Muscle of leg (tissue), 11 donors: ENCODE results near the gene RBM33. TPM values are rescaled to one million over a fixed set of nuclear protein-coding genes. Genes with fewer than 3 reads are reported as not detected.

ENCODE experiments used
- DNase-seq: peaks from one replicate; pipeline ENCODE4 v3.0.0; 2013
- H3K27ac ChIP-seq: one replicate; pipeline ENCODE4 v1.5.1; 2013; ENCODE audit warnings: mild to moderate bottlenecking, low read length, control low read depth
- H3K27me3 ChIP-seq: one replicate; pipeline ENCODE4 v1.6.1; 2013; ENCODE audit warnings: low read length; ENCODE audit not compliant: control insufficient read depth, insufficient read depth
- H3K36me3 ChIP-seq: one replicate; pipeline ENCODE4 v1.6.1; 2013; ENCODE audit warnings: low read length; ENCODE audit not compliant: control insufficient read depth, insufficient read depth
- H3K4me1 ChIP-seq: one replicate; pipeline ENCODE4 v1.6.1; 2013; ENCODE audit warnings: low read length; ENCODE audit not compliant: control insufficient read depth, insufficient read depth
- H3K4me3 ChIP-seq: one replicate; pipeline ENCODE4 v1.5.1; 2013; ENCODE audit warnings: low read length, control low read depth
- H3K9me3 ChIP-seq: replicated peaks from 2 replicates; pipeline ENCODE4 v1.6.1; 2013; ENCODE audit warnings: low read depth, low read length; ENCODE audit not compliant: control insufficient read depth
- WGBS: methylation state at CpG from one replicate; pipeline ENCODE4 v1.1.5; 2013; ENCODE audit warnings: missing lambda C conversion rate; ENCODE audit not compliant: insufficient coverage; 5-methylcytosine and 5-hydroxymethylcytosine counted together
- polyA plus RNA-seq, 8 donors: library from polyadenylated mRNA; unstranded; fragments of 120-200 nt; gene quantifications; one replicate each; pipeline versions ENCODE4 v1.2.1 to v1.2.3, GENCODE V29; 2013; ENCODE audit warnings: inconsistent platforms in 1 of 8, low replicate concordance in 1 of 8; ENCODE audit not compliant: insufficient read length in 8 of 8, insufficient read depth in 1 of 8
- total RNA-seq: library from RNA; stranded (reverse); fragments of 120-200 nt; gene quantifications from one replicate; pipeline ENCODE4 v1.2.4, GENCODE V29; 2013

Gene RBM33
- total and polyA plus RNA-seq, 9 donors: 18.3 to 46.2 (median 25.6) TPM

- no peak overlapping the region for H3K4me3 ChIP-seq
- H3K27ac ChIP-seq: no peak overlapping the region
- WGBS: 76% methylated on average over 8 of the region's 14 CpGs
- H3K36me3 ChIP-seq: peaks cover 13% of the 10 kb centered on the region
- no peak for DNase-seq
- no peaks in the 10 kb centered on the region for H3K4me1 ChIP-seq
- no peaks in the 10 kb centered on the region for H3K9me3 ChIP-seq
- no peaks in the 10 kb centered on the region for H3K27me3 ChIP-seq
These were observed 89.4 kb downstream of the RBM33 start for GRCh38 chr7:155733582-155734444.

- WGBS: no CpG with 5 or more reads among the region's 3 CpGs
- H3K4me3 ChIP-seq: no peak overlapping the region
These were observed 90.0 kb downstream of the RBM33 start for GRCh38 chr7:155734445-155734809.

GRCh38 chr7:155735442-155736115, 91.1 kb downstream of the RBM33 start:
- no peak for DNase-seq
- H3K36me3 ChIP-seq: peaks cover 15% of the 10 kb centered on the region
- H3K27me3 ChIP-seq: no peaks in the 10 kb centered on the region
- no peak overlapping the region for H3K4me3 ChIP-seq
- WGBS: no CpG with 5 or more reads among the region's 3 CpGs
- H3K9me3 ChIP-seq: no peaks in the 10 kb centered on the region
- no peak overlapping the region for H3K27ac ChIP-seq
- no peaks in the 10 kb centered on the region for H3K4me1 ChIP-seq

More at GRCh38 chr7:155734445-155734809, 90.0 kb downstream of the RBM33 start:
- Histone ChIP-seq H3K27me3 (no peaks in the 10 kb centered on the region), H3K36me3 (peaks cover 12% of the 10 kb centered on the region), H3K27ac (no peak overlapping the region), H3K9me3 (no peaks in the 10 kb centered on the region), H3K4me1 (no peaks in the 10 kb centered on the region)
- DNase-seq: no peak

GRCh38 chr7:155737590-155737989, 93.1 kb downstream of the RBM33 start:
- DNase-seq: no peak

GRCh38 chr7:155738104-155738503, 93.6 kb downstream of the RBM33 start:
- 75% methylated on average over 7 of the region's 10 CpGs for WGBS
- Histone ChIP-seq H3K4me1 (no peaks in the 10 kb centered on the region), H3K4me3 (no peak overlapping the region), H3K27ac (no peak overlapping the region), H3K9me3 (no peaks in the 10 kb centered on the region), H3K27me3 (no peaks in the 10 kb centered on the region), H3K36me3 (peaks cover 35% of the 10 kb centered on the region)
- DNase-seq: no peak

More at GRCh38 chr7:155737590-155737989, 93.1 kb downstream of the RBM33 start:
- H3K27me3 ChIP-seq: no peaks in the 10 kb centered on the region
- no peak overlapping the region for H3K27ac ChIP-seq
- H3K4me3 ChIP-seq: no peak overlapping the region
- no peaks in the 10 kb centered on the region for H3K9me3 ChIP-seq
- H3K4me1 ChIP-seq: no peaks in the 10 kb centered on the region
- H3K36me3 ChIP-seq: peaks cover 33% of the 10 kb centered on the region
- no CpG with 5 or more reads among the region's 4 CpGs for WGBS

GRCh38 chr7:155738652-155739537, 94.4 kb downstream of the RBM33 start:
- Histone ChIP-seq H3K9me3 (no peaks in the 10 kb centered on the region), H3K4me1 (no peaks in the 10 kb centered on the region), H3K27me3 (no peaks in the 10 kb centered on the region), H3K27ac (no peak overlapping the region), H3K4me3 (no peak overlapping the region), H3K36me3 (peaks cover 40% of the 10 kb centered on the region)
- DNase-seq: peak; percentile 75
- WGBS: no CpG with 5 or more reads among the region's 13 CpGs

GRCh38 chr7:155739538-155740143, 95.2 kb downstream of the RBM33 start:
- H3K36me3 ChIP-seq: peaks cover 40% of the 10 kb centered on the region
- DNase-seq: no peak
- H3K9me3 ChIP-seq: no peaks in the 10 kb centered on the region
- H3K27ac ChIP-seq: no peak overlapping the region
- H3K4me3 ChIP-seq: no peak overlapping the region
- H3K4me1 ChIP-seq: no peaks in the 10 kb centered on the region
- H3K27me3 ChIP-seq: no peaks in the 10 kb centered on the region
- WGBS: 93% methylated on average over 3 of the region's 19 CpGs

- Histone ChIP-seq H3K27me3 (no peaks in the 10 kb centered on the region), H3K36me3 (peaks cover 53% of the 10 kb centered on the region), H3K4me3 (no peak overlapping the region), H3K27ac (no peak overlapping the region), H3K4me1 (no peaks in the 10 kb centered on the region), H3K9me3 (no peaks in the 10 kb centered on the region)
- WGBS: 39% methylated on average over 3 of the region's 8 CpGs
- DNase-seq: no peak
These were observed 96.6 kb downstream of the RBM33 start for GRCh38 chr7:155741082-155741481.

- Histone ChIP-seq H3K27me3 (no peaks in the 10 kb centered on the region), H3K9me3 (no peaks in the 10 kb centered on the region), H3K4me3 (no peak overlapping the region), H3K36me3 (peaks cover 56% of the 10 kb centered on the region), H3K27ac (no peak overlapping the region), H3K4me1 (no peaks in the 10 kb centered on the region)
- 77% methylated on average over 15 of the region's 16 CpGs for WGBS
- DNase-seq: peak; percentile 65
These were observed 97.3 kb downstream of the RBM33 start for GRCh38 chr7:155741805-155742204.
